ENCODE results near the gene TPPP2.

TPPP2 gene

DNA sequence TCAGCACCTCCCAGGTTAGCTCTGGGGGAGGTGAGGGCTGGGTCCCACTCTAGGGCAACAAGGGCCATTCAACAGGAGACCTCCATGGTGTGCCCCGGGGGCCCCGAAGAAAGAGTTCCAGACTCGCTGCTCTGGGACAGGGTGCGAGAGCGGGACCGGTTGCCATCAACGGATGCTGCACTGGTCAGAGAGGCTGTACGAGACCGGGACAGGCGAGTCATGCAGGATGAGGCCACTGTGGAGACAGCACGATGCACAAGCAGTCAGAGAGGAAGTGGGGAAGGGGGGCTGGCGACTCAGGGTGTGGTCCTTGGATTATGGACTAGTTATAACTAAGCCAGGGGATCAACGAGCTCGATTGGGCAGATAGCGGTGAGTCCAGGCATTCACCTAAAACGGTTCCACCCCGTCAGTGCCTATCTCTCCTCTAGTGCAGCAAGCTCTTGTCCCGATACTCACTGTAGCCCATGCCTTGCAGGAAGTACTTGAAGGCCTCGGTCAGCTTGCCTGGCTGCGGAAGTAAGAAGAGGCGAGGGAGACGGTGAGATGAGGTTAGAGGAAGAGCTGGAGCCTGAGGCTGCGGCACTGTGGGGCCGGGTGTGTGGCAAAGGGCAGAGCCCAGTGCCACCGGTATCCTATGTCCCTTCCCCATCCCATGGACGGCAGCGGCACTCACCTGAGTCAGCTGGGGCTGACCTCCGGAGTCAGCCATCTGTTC is 12.3 kb upstream of the TPPP2 start:
- no peak for DNase-seq

DNA sequence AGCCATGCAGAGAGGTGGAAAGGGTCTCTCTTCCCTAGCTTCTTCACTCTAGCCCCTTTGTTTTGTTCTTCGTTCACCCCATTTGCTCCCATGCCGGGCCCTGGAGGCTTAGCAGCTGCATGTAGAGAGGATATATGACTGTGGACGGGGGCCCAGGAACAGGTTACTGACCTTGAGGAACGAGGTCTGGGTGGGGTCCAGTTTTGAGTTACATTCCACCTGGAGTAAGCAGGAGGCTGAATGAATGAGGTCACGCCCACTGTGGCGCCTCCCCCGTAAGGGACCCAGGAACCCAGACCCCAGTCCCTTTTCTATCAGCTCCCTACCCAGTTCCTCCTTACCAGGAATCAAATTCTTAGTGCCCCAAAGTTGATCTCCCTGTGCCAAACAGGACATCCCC is 11.7 kb upstream of the TPPP2 start:
- DNase-seq: no peak

- no peak for DNase-seq
These were observed 11.2 kb upstream of the TPPP2 start for GRCh38 chr14:21018781-21019180.

DNA sequence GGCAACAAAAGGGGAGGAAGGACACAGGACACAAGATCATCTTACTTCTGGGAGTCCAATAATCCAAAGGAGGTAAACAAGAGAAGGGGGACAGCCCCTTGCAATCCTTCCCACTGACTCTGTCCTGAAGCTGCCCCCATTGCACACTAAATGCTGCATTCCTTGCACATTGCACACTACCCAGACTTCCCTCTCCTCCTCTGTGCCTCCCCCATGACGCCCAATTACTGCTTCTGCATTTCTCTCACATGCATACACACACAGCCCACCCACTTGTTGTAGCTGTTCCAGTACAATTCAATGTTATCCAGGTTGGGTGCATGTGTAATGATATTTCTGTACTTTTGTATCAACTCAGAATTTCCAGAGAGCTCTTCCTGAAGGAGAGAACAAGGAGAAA is 10.7 kb upstream of the TPPP2 start:
- no peak for DNase-seq

DNA sequence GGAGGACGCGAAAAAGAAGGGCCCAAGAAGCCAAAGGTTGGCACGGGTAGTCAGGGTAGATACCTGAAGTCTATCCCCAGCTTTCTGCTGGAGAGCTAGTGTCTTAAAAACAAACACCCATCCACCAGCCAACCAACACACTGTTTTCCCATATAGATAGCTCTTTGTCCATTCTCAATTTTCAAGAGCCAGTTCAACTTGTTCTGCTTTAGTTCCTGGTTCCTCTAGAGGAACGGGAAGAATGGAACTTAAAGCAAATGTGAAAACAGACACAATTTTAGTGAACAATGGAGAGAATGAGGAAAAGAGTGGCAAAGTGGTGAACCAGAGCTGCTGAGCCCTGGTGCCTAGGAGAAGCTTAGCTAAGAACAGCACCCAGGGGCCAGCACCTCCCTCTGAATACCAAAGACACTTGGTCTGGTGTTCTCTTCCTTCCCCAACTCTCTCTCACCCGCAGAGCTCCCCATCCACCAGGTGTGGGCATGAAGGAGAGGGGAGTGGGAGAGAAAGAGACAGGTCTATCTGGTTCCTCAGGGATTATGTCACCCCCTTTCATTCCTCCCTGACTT is 9.0 kb upstream of the TPPP2 start:
- no peak for DNase-seq

DNA sequence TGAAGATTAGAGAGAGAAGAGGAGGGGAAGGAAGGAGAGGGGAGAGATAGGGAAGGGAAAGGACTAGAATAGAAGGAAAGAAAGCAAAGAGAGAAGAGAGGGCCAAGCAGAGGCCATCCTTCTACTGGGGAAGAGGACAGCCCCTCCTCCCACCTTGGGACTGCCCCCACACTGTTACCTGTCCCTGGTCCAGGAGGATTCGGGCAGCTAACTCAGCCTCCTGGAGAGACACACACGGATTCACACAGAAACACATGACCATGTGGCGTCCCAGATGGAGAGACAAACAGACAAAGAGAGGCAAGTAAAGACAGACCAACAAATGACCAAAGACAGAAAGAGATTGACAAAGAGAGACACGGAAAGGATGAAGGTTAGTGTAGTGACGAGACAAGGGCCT is 7.3 kb upstream of the TPPP2 start:
- no peak for DNase-seq

- DNase-seq: no peak
These were observed 6.8 kb upstream of the TPPP2 start for GRCh38 chr14:21023174-21023573.

DNA sequence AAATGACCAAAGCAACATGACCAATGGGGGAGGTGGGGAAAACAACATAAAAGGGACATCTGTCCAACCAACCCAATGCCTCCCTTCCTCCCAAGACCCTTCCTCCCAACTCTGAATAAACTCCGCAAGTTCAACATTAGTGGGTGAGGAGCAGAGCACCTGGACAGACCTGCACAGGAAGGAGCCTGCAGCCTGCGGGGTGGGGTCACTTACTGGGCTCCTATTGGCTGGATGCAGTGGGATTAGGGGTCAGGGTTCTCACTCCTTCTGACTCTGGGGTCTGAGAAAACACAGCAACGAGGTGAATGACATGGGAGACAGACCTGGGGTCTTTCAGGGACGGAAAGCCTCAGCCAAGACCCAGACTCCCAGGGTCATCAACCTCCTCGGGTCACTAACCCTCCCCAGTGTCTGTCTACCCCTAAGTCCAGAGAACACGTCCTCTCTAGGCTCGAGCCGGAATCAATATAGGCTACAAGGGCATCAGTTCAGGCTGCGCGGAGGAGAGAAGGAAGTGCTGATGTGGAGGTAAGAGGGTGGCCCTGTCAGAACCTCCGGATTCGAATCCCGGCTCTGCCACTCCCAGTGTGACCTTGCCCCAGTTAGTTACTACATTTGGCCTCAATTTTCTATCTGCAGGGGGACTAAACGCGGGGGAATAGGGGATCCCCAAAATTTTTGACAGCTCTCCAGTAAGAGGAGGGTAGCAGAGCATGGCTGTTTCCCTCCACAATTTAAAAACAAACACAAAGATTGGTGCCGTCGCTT is 6.0 kb upstream of the TPPP2 start:
- DNase-seq: no peak

DNA sequence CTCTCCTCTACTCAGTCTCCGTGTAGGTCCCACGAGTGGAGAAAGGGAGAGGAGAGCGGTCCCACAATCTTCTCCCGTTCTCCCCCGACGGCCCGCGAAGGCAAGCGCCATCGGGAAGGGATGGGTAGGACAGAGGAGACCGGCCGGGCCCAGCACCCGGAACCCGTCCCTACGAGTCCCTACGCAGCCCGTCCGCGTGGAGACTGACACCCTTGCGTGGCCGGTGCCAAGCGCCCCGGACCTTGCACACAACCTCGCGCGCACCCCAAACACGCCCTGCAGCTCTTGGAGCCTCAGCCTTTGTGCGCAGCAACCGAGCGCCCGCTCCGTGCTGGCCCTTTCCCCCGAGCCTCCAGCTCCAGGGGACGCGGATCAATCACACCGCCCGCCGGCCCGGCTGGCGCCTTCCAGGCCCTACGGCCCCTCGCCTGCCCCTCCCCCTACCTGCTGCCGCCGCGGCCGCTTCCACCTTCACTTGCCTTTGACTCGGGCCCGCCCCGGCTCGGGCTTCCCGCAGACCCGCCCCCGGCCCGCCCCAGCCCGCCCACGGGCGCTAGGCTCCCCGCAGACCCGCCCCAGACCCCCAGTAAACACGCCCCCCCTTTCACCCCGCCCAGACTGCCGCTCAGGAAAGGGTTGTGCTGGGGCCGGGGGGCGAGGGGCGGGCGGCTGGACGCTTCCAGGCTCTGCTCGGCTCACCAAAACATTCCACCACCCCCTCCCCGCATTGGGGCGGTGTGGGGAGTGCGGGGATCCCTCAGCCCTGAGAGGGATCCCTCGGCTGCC is 5.2 kb upstream of the TPPP2 start, which contains the start of gene NDRG2:
NDRG2 (minus strand) TSS at position 477 of the 786 bp plus-strand sequence. CDS start 1,746 bp downstream, outside the sequence.
- no peak for DNase-seq

- DNase-seq: no peak
These were observed 4.4 kb upstream of the TPPP2 start for GRCh38 chr14:21025371-21026273.

DNA sequence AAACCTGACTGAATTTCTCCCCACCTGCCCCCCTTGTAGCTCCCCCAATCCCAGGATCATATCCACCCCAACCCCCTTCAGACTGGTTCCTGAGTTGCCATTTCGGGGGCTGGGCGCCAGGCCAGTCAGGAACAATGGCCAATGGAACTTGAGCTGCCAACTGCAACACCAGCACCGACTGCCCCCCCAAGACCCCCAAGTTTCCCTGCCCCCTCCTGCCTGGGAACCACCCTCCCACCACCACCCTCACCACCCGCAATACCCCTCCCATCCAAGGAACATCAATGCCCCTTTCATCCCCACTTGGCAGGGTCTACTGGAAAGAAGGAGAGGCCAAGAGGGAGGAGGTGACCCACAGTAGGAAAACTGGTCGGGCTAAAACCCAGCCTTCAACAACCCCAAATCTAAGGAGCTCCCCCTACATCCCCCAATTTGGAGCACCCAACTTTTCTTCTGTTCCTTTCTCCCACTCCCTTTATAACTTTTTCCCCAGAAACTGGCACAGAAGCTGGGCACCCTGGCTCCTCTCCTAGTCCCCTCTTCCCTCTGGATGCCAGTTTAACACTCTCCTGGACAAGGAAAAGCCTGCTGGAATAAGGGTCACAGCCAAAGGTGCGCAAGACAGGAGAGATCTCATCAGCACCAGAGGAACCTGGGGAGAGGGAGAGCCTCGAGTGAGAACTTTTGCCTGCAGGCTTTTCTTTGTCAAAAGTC is 3.6 kb upstream of the TPPP2 start:
- DNase-seq: no peak

GRCh38 chr14:21026988-21027315 is 3.1 kb upstream of the TPPP2 start:
- no peak for DNase-seq

GRCh38 chr14:21030531-21030930 is 514 bp downstream of the TPPP2 start:
- no peak for DNase-seq

GRCh38 chr14:21032326-21033132 is 2.5 kb downstream of the TPPP2 start:
- no peak for DNase-seq

GRCh38 chr14:21033133-21033698 is 3.2 kb downstream of the TPPP2 start:
- DNase-seq: no peak

- DNase-seq: no peak
These were observed 4.7 kb downstream of the TPPP2 start, which contains the start of gene RNASE13 for GRCh38 chr14:21034707-21035106. Gene RNASE13 (minus strand): TSS chr14:21034807. CDS start chr14:21034288, 519 bp downstream.

DNA sequence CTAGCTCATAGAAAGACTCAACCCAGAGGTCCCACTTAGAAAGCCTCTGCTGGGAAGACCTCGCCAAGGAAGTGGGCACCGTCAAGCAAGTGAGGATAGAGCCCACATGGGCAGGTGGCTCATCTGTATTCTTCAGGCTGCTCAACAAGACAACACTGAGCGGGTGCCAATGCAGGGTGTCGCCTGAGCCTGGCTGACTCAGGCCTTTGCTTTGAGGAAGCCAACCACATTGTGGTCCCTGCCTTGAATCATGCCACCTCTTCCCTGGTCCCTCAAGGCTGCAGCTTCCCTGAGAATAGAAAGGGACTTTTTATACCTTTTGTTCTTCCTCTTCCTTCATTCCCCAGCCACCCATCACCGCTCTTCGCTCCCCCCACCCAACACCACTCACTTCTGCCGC is 6.7 kb downstream of the TPPP2 start:
- no peak for DNase-seq

- DNase-seq: no peak
These were observed 7.1 kb downstream of the TPPP2 start for GRCh38 chr14:21037156-21037555.

- DNase-seq: no peak
These were observed 8.7 kb downstream of the TPPP2 start for GRCh38 chr14:21038441-21039422.

Measured in GF-D8 (cell line).